Cardiac fibroblast (primary cell): Measurements from ENCODE around the gene MATN1.

Source experiments
- DNase-seq, 2 donors: peaks; one replicate each; pipeline versions ENCODE4 v3.0.0 to v3.0.0-alpha.2; 2010; ENCODE audit warnings: low read depth in 2 of 2
- H3K4me3 ChIP-seq, 2 donors: replicated peaks in 1 of 2; 1 replicate in 1 of 2; 2 replicates in 1 of 2; pipeline ENCODE4 v1.5.1; 2011; ENCODE audit warnings: low read depth in 2 of 2, low read length in 2 of 2, mild to moderate bottlenecking in 2 of 2, moderate library complexity in 1 of 2
- CTCF ChIP-seq: IDR thresholded peaks from one replicate; pipeline ENCODE4 v1.5.1; 2011; ENCODE audit warnings: low read depth, mild to moderate bottlenecking, low read length, inconsistent platforms

MATN1 gene

GRCh38 chr1:30748699-30749401 is 25.5 kb upstream of the MATN1 start:
- H3K4me3 ChIP-seq = no peak overlapping the region
- no peak for TF ChIP-seq CTCF
- no peak for DNase-seq

GRCh38 chr1:30748098-30748698 is 24.8 kb upstream of the MATN1 start:
- TF ChIP-seq CTCF = no peak
- H3K4me3 ChIP-seq = no peak overlapping the region
- DNase-seq = peak in 1 of 2 donors; percentile 18

- no peak overlapping the region for H3K4me3 ChIP-seq
- no peak for DNase-seq
- TF ChIP-seq CTCF = no peak
Measured at GRCh38 chr1:30747033-30748008, 23.9 kb upstream of the MATN1 start.

GRCh38 chr1:30746212-30747032 is 23.0 kb upstream of the MATN1 start:
- H3K4me3 ChIP-seq = no peak overlapping the region
- TF ChIP-seq CTCF = no peak
- no peak for DNase-seq

GRCh38 chr1:30745834-30746208 is 22.4 kb upstream of the MATN1 start:
- no peak for TF ChIP-seq CTCF
- DNase-seq = no peak
- H3K4me3 ChIP-seq = no peak overlapping the region

GRCh38 chr1:30745156-30745833 is 21.9 kb upstream of the MATN1 start:
- no peak for TF ChIP-seq CTCF
- H3K4me3 ChIP-seq = no peak overlapping the region
- DNase-seq = no peak
